ENCODE data around the gene SCUBE2. TPM values are rescaled to one million over a fixed set of nuclear protein-coding genes. Genes with fewer than 3 reads are reported as not detected.

Gene SCUBE2
- total RNA-seq, result 12.5 TPM

GRCh38 chr11:9091044-9091922 is at the start of gene SCUBE2:
SCUBE2 (minus strand) TSS chr11:9091599; CDS start chr11:9091528, 71 bp downstream.

GRCh38 chr11:9003573-9004182 is 87.7 kb downstream of the SCUBE2 start, which contains the start of gene NRIP3:
NRIP3 (minus strand) TSS chr11:9004001; CDS start chr11:9003935, 66 bp downstream.

Small RNA genes within 50 kb of the gene (small RNA-seq; reads per million reads assigned to genes)
- gene MIR5691, result 0.13 reads per million

Other genes starting within 250 kb of the SCUBE2 start
- 30.9 TPM for gene AKIP1, start 180.4 kb downstream of the SCUBE2 start, total RNA-seq
- 0.46 TPM for gene C11orf16, start 158.7 kb downstream of the SCUBE2 start, total RNA-seq
- not detected for gene ASCL3, start 148.6 kb downstream of the SCUBE2 start, total RNA-seq
- gene TMEM9B, start 127.2 kb downstream of the SCUBE2 start, total RNA-seq, result 75.7 TPM
- gene NRIP3, start 87.6 kb downstream of the SCUBE2 start, total RNA-seq, result 49.1 TPM
- gene DENND5A, start 173.8 kb upstream of the SCUBE2 start, total RNA-seq, result 198 TPM
- 60.7 TPM for gene TMEM41B, start 223.0 kb upstream of the SCUBE2 start, total RNA-seq

Measured in diencephalon (tissue), 1 donor.